ENCODE measurements around the gene KRT222.

Gene KRT222

GRCh38 chr17:40664582-40665333 is at the start of gene KRT222:
TSS of gene KRT222 (minus strand) at chr17:40665177. CDS start at chr17:40665099, 78 bp downstream.
- DNase-seq (ENCODE audit: low read depth in 1 of 2, low spot score in 1 of 2): no peak

GRCh38 chr17:40714473-40714872 is 49.5 kb upstream of the KRT222 start:
- no peak for DNase-seq (ENCODE audit: low read depth in 1 of 2, low spot score in 1 of 2)

GRCh38 chr17:40707745-40708144 is 42.8 kb upstream of the KRT222 start:
- no peak for DNase-seq (ENCODE audit: low read depth in 1 of 2, low spot score in 1 of 2)

- DNase-seq (ENCODE audit: low read depth in 1 of 2, low spot score in 1 of 2): no peak
These were observed 40.6 kb upstream of the KRT222 start for GRCh38 chr17:40705584-40705983.

- no peak for DNase-seq (ENCODE audit: low read depth in 1 of 2, low spot score in 1 of 2)
These were observed 38.7 kb upstream of the KRT222 start, which contains the start of gene KRT24 for GRCh38 chr17:40703652-40704051. TSS of gene KRT24 (minus strand) at chr17:40703752. CDS start at chr17:40703693, 59 bp downstream.

GRCh38 chr17:40702271-40702670 is 37.3 kb upstream of the KRT222 start:
- no peak for DNase-seq (ENCODE audit: low read depth in 1 of 2, low spot score in 1 of 2)

GRCh38 chr17:40699853-40700252 is 34.9 kb upstream of the KRT222 start:
- no peak for DNase-seq (ENCODE audit: low read depth in 1 of 2, low spot score in 1 of 2)

- no peak for DNase-seq (ENCODE audit: low read depth in 1 of 2, low spot score in 1 of 2)
These were observed 34.4 kb upstream of the KRT222 start for GRCh38 chr17:40699371-40699770.

- DNase-seq (ENCODE audit: low read depth in 1 of 2, low spot score in 1 of 2): no peak
These were observed 32.3 kb upstream of the KRT222 start for GRCh38 chr17:40697297-40697696.

- no peak for DNase-seq (ENCODE audit: low read depth in 1 of 2, low spot score in 1 of 2)
These were observed 31.7 kb upstream of the KRT222 start for GRCh38 chr17:40696651-40697072.

- DNase-seq (ENCODE audit: low read depth in 1 of 2, low spot score in 1 of 2): no peak
These were observed 31.0 kb upstream of the KRT222 start for GRCh38 chr17:40695874-40696472.

GRCh38 chr17:40694584-40694983 is 29.6 kb upstream of the KRT222 start:
- DNase-seq (ENCODE audit: low read depth in 1 of 2, low spot score in 1 of 2): no peak

GRCh38 chr17:40687106-40687505 is 22.1 kb upstream of the KRT222 start:
- no peak for DNase-seq (ENCODE audit: low read depth in 1 of 2, low spot score in 1 of 2)

- no peak for DNase-seq (ENCODE audit: low read depth in 1 of 2, low spot score in 1 of 2)
These were observed 21.2 kb upstream of the KRT222 start for GRCh38 chr17:40686192-40686591.

GRCh38 chr17:40680998-40681397 is 16.0 kb upstream of the KRT222 start:
- no peak for DNase-seq (ENCODE audit: low read depth in 1 of 2, low spot score in 1 of 2)

- DNase-seq (ENCODE audit: low read depth in 1 of 2, low spot score in 1 of 2): no peak
These were observed 14.5 kb upstream of the KRT222 start for GRCh38 chr17:40679523-40679907.

GRCh38 chr17:40678902-40679522 is 14.0 kb upstream of the KRT222 start:
- no peak for DNase-seq (ENCODE audit: low read depth in 1 of 2, low spot score in 1 of 2)

GRCh38 chr17:40675905-40676304 is 10.9 kb upstream of the KRT222 start:
- no peak for DNase-seq (ENCODE audit: low read depth in 1 of 2, low spot score in 1 of 2)

GRCh38 chr17:40672654-40673053 is 7.7 kb upstream of the KRT222 start:
- no peak for DNase-seq (ENCODE audit: low read depth in 1 of 2, low spot score in 1 of 2)

GRCh38 chr17:40671282-40671681 is 6.3 kb upstream of the KRT222 start:
- no peak for DNase-seq (ENCODE audit: low read depth in 1 of 2, low spot score in 1 of 2)

GRCh38 chr17:40666331-40666730 is 1.4 kb upstream of the KRT222 start:
- DNase-seq (ENCODE audit: low read depth in 1 of 2, low spot score in 1 of 2): no peak

GRCh38 chr17:40663252-40663651 is 1.7 kb downstream of the KRT222 start:
- DNase-seq (ENCODE audit: low read depth in 1 of 2, low spot score in 1 of 2): no peak

Data from stimulated activated CD4-positive, alpha-beta T cell treated with anti-CD3 and anti-CD28 coated beads, Interleukin-15, amount 100 ng/mL, for 1 hour (primary cell).